K562 (cell line): ENCODE measurements around the gene EFHD2. TPM values are rescaled to one million over a fixed set of nuclear protein-coding genes. Genes with fewer than 3 reads are reported as not detected.
A peak's percentile ranks its signal among the peaks of the same experiment; 100 is the strongest.
"Not testable (repeated sequence)": the region's sequence is repeated elsewhere in the genome, so short reads cannot be mapped to it uniquely, and the experiment has no call there.

Source experiments
- ATAC-seq: fragments of 200-7000 bp; cut with Tn5 transposase; 3 replicates; pipeline ENCODE4 v1.9.1; 2020; ENCODE audit warnings: moderate library complexity
- BruUV-seq: library from RNA; stranded (reverse); fragments of 400-500 nt; replicated peaks from 2 replicates; lab custom pipeline; 2021; lab: Mats Ljungman, UMichigan
- CTCF ChIA-PET: fragments of 300-600 bp; formaldehyde crosslinking; extraction: SDS; loops from one replicate; lab custom pipeline; 2021; ENCODE audit warnings: low intra/inter-chr PET ratio; lab: Yijun Ruan, JAX
- POLR2A ChIA-PET: fragments of 300-600, 350-650 bp; sonication (Branson Sonifier 250); formaldehyde crosslinking; extraction: SDS; loops from one replicate; lab custom pipeline; 2021; ENCODE audit warnings: antibody characterized with exemption, inconsistent platforms; lab: Yijun Ruan, JAX
- DNase-seq, 4 experiments: peaks; one replicate each; pipeline versions ENCODE4 v3.0.0 to v3.0.0-alpha.2; 2011 to 2018; ENCODE audit warnings: low spot score in 3 of 4, mixed read lengths in 3 of 4; ENCODE audit errors: extremely low read depth in 1 of 4
- FAIRE-seq: peaks from 2 replicates; lab custom pipeline; 2011; peaks lifted over from hg19 to GRCh38; lab: Jason Lieb, UNC
- H2AFZ ChIP-seq: 2 replicates; pipeline ENCODE4 v1.6.0; 2011; ENCODE audit warnings: low read depth, low read length, control low read depth, inconsistent platforms
- H3K27ac ChIP-seq: fragments of 200-600 bp; 3 replicates; pipeline ENCODE4 v1.8.0; 2011; ENCODE audit warnings: low read depth, mild to moderate bottlenecking, control low read depth, inconsistent platforms, low read length, moderate library complexity, mixed read lengths; ENCODE audit errors: extremely low read depth
- H3K27me3 ChIP-seq, 2 experiments: fragments of 300-600 bp in 1 of 2; 2 replicates in 1 of 2; 3 replicates in 1 of 2; pipeline versions ENCODE4 v1.6.0 to v1.8.0; 2011; ENCODE audit warnings: inconsistent platforms in 2 of 2, low read length in 2 of 2, mild to moderate bottlenecking in 1 of 2, mixed read lengths in 1 of 2, moderate library complexity in 1 of 2; ENCODE audit not compliant: control insufficient read depth in 2 of 2, insufficient read depth in 2 of 2
- H3K36me3 ChIP-seq: fragments of 300-600 bp; 3 replicates; pipeline ENCODE4 v1.8.0; 2011; ENCODE audit warnings: mild to moderate bottlenecking, low read length, inconsistent platforms; ENCODE audit not compliant: control insufficient read depth, insufficient read depth
- H3K4me1 ChIP-seq, 2 experiments: fragments of 200-600 bp in 1 of 2; replicated peaks in 1 of 2; 2 replicates in 1 of 2; 3 replicates in 1 of 2; pipeline versions ENCODE4 v1.5.1 to v1.8.0; 2011; ENCODE audit warnings: inconsistent platforms in 2 of 2, low read length in 2 of 2, mild to moderate bottlenecking in 1 of 2, mixed read lengths in 1 of 2, moderate library complexity in 1 of 2; ENCODE audit not compliant: control insufficient read depth in 2 of 2, insufficient read depth in 2 of 2
- H3K4me2 ChIP-seq: 2 replicates; pipeline ENCODE4 v1.6.1; 2011; ENCODE audit warnings: low read length, control low read depth, inconsistent platforms, mixed read lengths; ENCODE audit not compliant: insufficient read depth
- H3K4me3 ChIP-seq: fragments of 200-600 bp; sonication (generic), shearing (Covaris generic); 2 replicates; pipeline ENCODE4 v1.5.1; 2016; ENCODE audit warnings: control low read depth, inconsistent platforms
- H3K79me2 ChIP-seq: fragments of 200-600 bp; 3 replicates; pipeline ENCODE4 v1.8.0; 2011; ENCODE audit warnings: low read length, inconsistent platforms; ENCODE audit not compliant: control insufficient read depth, insufficient read depth
- H3K9ac ChIP-seq, 2 experiments: 2 replicates each; pipeline versions ENCODE4 v1.6.0 to v1.6.1; 2011; ENCODE audit warnings: low read depth in 2 of 2, low read length in 2 of 2, control low read depth in 1 of 2, inconsistent platforms in 1 of 2, mild to moderate bottlenecking in 1 of 2, mixed read lengths in 1 of 2; ENCODE audit not compliant: insufficient read depth in 1 of 2
- H3K9me1 ChIP-seq: one replicate; pipeline ENCODE4 v1.6.0; 2011; ENCODE audit warnings: inconsistent platforms, mild to moderate bottlenecking, low read length, moderate library complexity; ENCODE audit not compliant: control insufficient read depth, insufficient read depth
- H3K9me3 ChIP-seq: replicated peaks from 2 replicates; pipeline ENCODE4 v1.5.1; 2011; ENCODE audit warnings: low read depth, low read length, inconsistent platforms; ENCODE audit not compliant: control insufficient read depth, insufficient read depth
- H4K20me1 ChIP-seq: replicated peaks from 2 replicates; pipeline ENCODE4 v1.6.1; 2011; ENCODE audit warnings: low read length, inconsistent platforms, mixed read lengths; ENCODE audit not compliant: control insufficient read depth, insufficient read depth
- BRF1 ChIP-seq: IDR thresholded peaks from 3 replicates; pipeline ENCODE4 v1.6.1; 2011; ENCODE audit warnings: borderline replicate concordance, mild to moderate bottlenecking; ENCODE audit not compliant: insufficient read length; ENCODE audit errors: extremely low read depth
- CBX5 ChIP-seq: IDR thresholded peaks from 2 replicates; pipeline ENCODE4 v1.6.1; 2014; ENCODE audit warnings: low read depth, borderline replicate concordance
- CEBPB ChIP-seq: fragments of 450-650 bp; IDR thresholded peaks from 2 replicates; pipeline ENCODE4 v1.6.1; 2016; ENCODE audit warnings: missing genetic modification characterization, missing compliant biosample characterization
- CEBPG ChIP-seq, 3 experiments: fragments of 200-800 bp in 1 of 3; sonication (Bioruptor generic) in 1 of 3; sonication (generic) in 1 of 3; formaldehyde crosslinking in 1 of 3; IDR thresholded peaks in 2 of 3; conservative IDR thresholded peaks in 1 of 3; 2 replicates each; pipeline versions ENCODE4 v1.6.1 to v1.8.0; 2016 to 2022; ENCODE audit warnings: missing compliant biosample characterization in 2 of 3, missing genetic modification characterization in 2 of 3, mild to moderate bottlenecking in 1 of 3, missing genetic modification reagents in 1 of 3
- HMGN3 ChIP-seq: IDR thresholded peaks from 2 replicates; pipeline ENCODE4 v1.6.1; 2011; ENCODE audit warnings: borderline replicate concordance, low read depth, mild to moderate bottlenecking, mixed read lengths, low read length; ENCODE audit not compliant: insufficient read length; ENCODE audit errors: extremely low read depth
- IRF2 ChIP-seq: sonication (generic); formaldehyde crosslinking; IDR thresholded peaks from 2 replicates; pipeline ENCODE4 v1.8.1; 2022; ENCODE audit warnings: mild to moderate bottlenecking, missing genetic modification reagents
- PTTG1 ChIP-seq: fragments of 450-650 bp; IDR thresholded peaks from 2 replicates; pipeline ENCODE4 v1.6.1; 2016; ENCODE audit warnings: low read depth, mild to moderate bottlenecking, missing genetic modification characterization, missing compliant biosample characterization
- TAL1 ChIP-seq: fragments of 450-650 bp; IDR thresholded peaks from 2 replicates; pipeline ENCODE4 v1.6.1; 2016; ENCODE audit warnings: mild to moderate bottlenecking
- THRB ChIP-seq: fragments of 450-650 bp; formaldehyde crosslinking; conservative IDR thresholded peaks from 2 replicates; pipeline ENCODE4 v1.4.0; 2022; ENCODE audit warnings: mild to moderate bottlenecking, missing genetic modification characterization
- XRCC3 ChIP-seq: fragments of 450-650 bp; IDR thresholded peaks from 2 replicates; pipeline ENCODE4 v1.6.1; 2017; ENCODE audit warnings: mild to moderate bottlenecking, moderate library complexity
- ZNF174 ChIP-seq: fragments of 250-450 bp; sonication (Bioruptor Pico); IDR thresholded peaks from 2 replicates; pipeline ENCODE4 v1.4.0; 2020; ENCODE audit warnings: mild to moderate bottlenecking
- WGBS: fragments of 100-300 bp; shearing (Covaris generic); methylation state at CpG from one replicate; pipeline ENCODE4 v1.1.6; 2016; ENCODE audit warnings: low coverage, mixed read lengths; ENCODE audit not compliant: insufficient coverage; ENCODE audit errors: missing lambda C conversion rate; 5-methylcytosine and 5-hydroxymethylcytosine counted together
- in situ Hi-C: fragments of 300-500 bp; cut with MboI; formaldehyde crosslinking; loops from 4 replicates; pipeline ENCODE4 v1.15.0; 2018; ENCODE audit warnings: inconsistent platforms, mixed read lengths
- intact Hi-C: fragments of 100-400 bp; cut with micrococcal nuclease; formaldehyde crosslinking; loops from 2 replicates; pipeline ENCODE4 v1.14.2; 2022
- polyA plus RNA-seq, 8 experiments: library from polyadenylated mRNA; depleted of rRNA in 4 of 8; stranded (reverse) in 5 of 8; unstranded in 3 of 8; fragments of >200 nt; fragmentation: Nextera tagmentation in 2 of 8; fragmentation: Illumina TruSeq in 1 of 8; extraction: Ambion mirVana in 2 of 8; extraction: Trizol in 1 of 8; gene quantifications; 2 replicates each; pipeline versions ENCODE4 v1.2.1 to v1.2.3, GENCODE V29; 2011 to 2014; ENCODE audit warnings: inconsistent platforms in 1 of 8, missing spikeins in 1 of 8
- total RNA-seq, 7 experiments: library from RNA; depleted of rRNA in 6 of 7; stranded (reverse); fragments of >200 nt in 6 of 7; fragmentation: Illumina TruSeq in 2 of 7; extraction: Trizol in 2 of 7; gene quantifications; 2 replicates each; pipeline versions ENCODE4 v1.2.1 to v1.2.3, GENCODE V29; 2011 to 2021; ENCODE audit warnings: low replicate concordance in 1 of 7

EFHD2 gene
- total and polyA plus RNA-seq, 9 of the 15 experiments (the other 6 are each of a cell fraction or from before 2014, with no cell fraction given): 1.7 to 73.5 (median 25.2) TPM

DNA sequence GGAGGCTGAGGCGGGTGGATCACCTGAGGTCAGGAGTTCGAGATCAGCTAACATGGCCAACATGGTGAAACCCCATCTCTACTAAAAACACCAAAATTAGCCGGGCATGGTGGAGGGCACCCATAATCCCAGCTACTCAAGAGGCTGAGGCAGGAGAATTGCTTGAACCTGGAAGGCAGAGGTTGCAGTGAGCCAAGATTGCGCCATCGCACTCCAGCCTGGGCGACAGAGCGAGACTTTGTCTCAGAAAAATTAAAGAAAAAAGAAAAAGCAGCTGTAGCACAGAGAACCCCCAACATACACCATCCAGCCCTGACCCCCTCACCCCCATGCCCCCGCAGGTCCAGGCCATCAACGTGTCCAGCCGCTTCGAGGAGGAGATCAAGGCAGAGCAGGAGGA, 18.6 kb downstream of the EFHD2 start:
- H3K9me1 ChIP-seq, H3K9ac ChIP-seq, H2AFZ ChIP-seq, ATAC-seq, BruUV-seq: not testable (repeated sequence)
- peaks cover 25 to 62% of the 10 kb centered on the region in 2 experiments; a peak in 4 of 5 replicates for H3K4me1 ChIP-seq
- in situ Hi-C loops: loop anchor here (5.0 to 10.0 kb wide), 2 partner anchors 101 to 303 kb away; no protein-coding TSS in a partner anchor
- peak; percentile 86 for TF ChIP-seq CEBPB (tag)
- TF ChIP-seq CEBPG (CRISPR knock-in tag; IDR thresholded peaks at IDR 0.05): peak; percentile 55; the same call in 1 of the 2 replicates
- peak; percentile 23 to 41; a peak in 1 of 4 replicates for TF ChIP-seq CEBPG (tag; conservative IDR thresholded peaks at IDR 0.05 in 1 of 2, IDR thresholded peaks at IDR 0.05 in 1 of 2)
- TF ChIP-seq, all 486 proteins: peak for 2; not testable (repeated sequence) for 484
- intact Hi-C loops, H3K27ac ChIP-seq, H3K4me2 ChIP-seq, H3K27me3 ChIP-seq, H3K4me3 ChIP-seq, H3K9me3 ChIP-seq, DNase-seq, FAIRE-seq, H3K79me2 ChIP-seq: not testable (repeated sequence)
- Histone ChIP-seq H4K20me1 (peaks cover 10% of the 10 kb centered on the region; the same call in 1 of the 2 replicates), H3K36me3 (peaks cover 41% of the 10 kb centered on the region; the same call in 2 of the 3 replicates)
- 83% methylated on average over 11 of the region's 11 CpGs for WGBS
- CTCF ChIA-PET: interaction anchor here (1.1 kb wide), 1 partner anchor 300 kb away, joined by 3 read pairs; no protein-coding TSS in a partner anchor
- POLR2A ChIA-PET: interaction anchor here (1.0 to 1.2 kb wide), 2 partner anchors 13 to 140 kb away, joined by 3 to 6 read pairs; no protein-coding TSS in a partner anchor

- Histone ChIP-seq H4K20me1 (peaks cover 10% of the 10 kb centered on the region; the same call in 1 of the 2 replicates), H2AFZ (no peak overlapping the region), H3K9me1 (peaks cover 5% of the 10 kb centered on the region), H3K79me2 (no peaks in the 10 kb centered on the region), H3K4me2 (no peak overlapping the region), H3K9me3 (no peaks in the 10 kb centered on the region), H3K27ac (no peak overlapping the region), H3K4me3 (no peak overlapping the region), H3K36me3 (peaks cover 41% of the 10 kb centered on the region; the same call in 2 of the 3 replicates), H3K9ac (no peak overlapping the region), H3K4me1 (peaks cover 19 to 55% of the 10 kb centered on the region in 2 experiments; a peak in 4 of 5 replicates), H3K27me3 (no peaks in the 10 kb centered on the region)
- intact Hi-C loops: no loop called here
- ATAC-seq (no peak), DNase-seq (no peak), FAIRE-seq (no peak)
- in situ Hi-C loops: loop anchor here (5.0 to 10.0 kb wide), 2 partner anchors 102 to 304 kb away; no protein-coding TSS in a partner anchor
- POLR2A ChIA-PET: no interaction called here
- WGBS: 85% methylated on average over 14 of the region's 18 CpGs
- CTCF ChIA-PET: interaction anchor here (1.0 to 2.8 kb wide), 2 partner anchors 100 to 105 kb away, joined by 3 to 46 read pairs; no protein-coding TSS in a partner anchor
- BruUV-seq: TSS peak; percentile 38
- no peak for TF ChIP-seq CBX5
- no peak for TF ChIP-seq PTTG1 (tag)
- no peak for TF ChIP-seq BRF1
- TF ChIP-seq ZNF174: no peak
- TF ChIP-seq XRCC3: no peak
- no peak for TF ChIP-seq HMGN3
- no peak for TF ChIP-seq IRF2
- TF ChIP-seq TAL1: no peak
- TF ChIP-seq THRB (CRISPR knock-in tag): no peak
These were observed 19.2 kb downstream of the EFHD2 start for GRCh38 chr1:15428815-15429435.
